SHP77 treated with DMSO at 0.1 percent for 48 hours (cell line): ENCODE measurements around the gene ZSCAN5B.
"Not testable (repeated sequence)": the region's sequence is repeated elsewhere in the genome, so short reads cannot be mapped to it uniquely, and the experiment has no call there.

Source experiments
- DNase-seq: peaks from one replicate; lab custom pipeline; 2025; lab: John Stamatoyannopoulos, UW

The ZSCAN5B gene, protein sequence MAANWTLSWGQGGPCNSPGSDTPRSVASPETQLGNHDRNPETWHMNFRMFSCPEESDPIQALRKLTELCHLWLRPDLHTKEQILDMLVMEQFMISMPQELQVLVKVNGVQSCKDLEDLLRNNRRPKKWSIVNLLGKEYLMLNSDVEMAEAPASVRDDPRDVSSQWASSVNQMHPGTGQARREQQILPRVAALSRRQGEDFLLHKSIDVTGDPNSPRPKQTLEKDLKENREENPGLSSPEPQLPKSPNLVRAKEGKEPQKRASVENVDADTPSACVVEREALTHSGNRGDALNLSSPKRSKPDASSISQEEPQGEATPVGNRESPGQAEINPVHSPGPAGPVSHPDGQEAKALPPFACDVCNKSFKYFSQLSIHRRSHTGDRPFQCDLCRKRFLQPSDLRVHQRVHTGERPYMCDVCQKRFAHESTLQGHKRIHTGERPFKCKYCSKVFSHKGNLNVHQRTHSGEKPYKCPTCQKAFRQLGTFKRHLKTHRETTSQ

GRCh38 chr19:56197646-56198045 is at the start of gene ZSCAN5B:
ZSCAN5B (minus strand) TSS chr19:56197783; CDS start chr19:56193052, 4,731 bp downstream.
- not testable (repeated sequence) for DNase-seq

DNA sequence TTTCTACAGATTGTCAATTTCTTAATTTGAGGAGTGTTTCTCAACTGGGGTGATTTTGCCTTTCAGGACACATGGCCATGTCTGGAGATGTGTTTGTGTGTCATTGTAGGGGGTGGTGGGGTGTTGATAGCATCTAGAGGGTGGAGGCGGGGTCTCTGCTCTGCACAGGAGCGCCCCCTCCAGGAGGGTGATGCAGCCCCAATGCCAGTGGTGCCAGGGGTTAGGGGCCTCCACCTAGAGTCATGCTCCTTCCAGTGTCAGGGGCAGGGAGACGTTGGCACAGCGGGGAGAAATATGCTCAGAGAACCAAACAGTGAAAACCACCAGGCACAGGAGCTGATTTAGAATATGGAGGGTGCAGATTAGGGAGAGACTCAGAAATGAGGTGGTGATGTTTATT is 48.2 kb upstream of the ZSCAN5B start:
- DNase-seq = not testable (repeated sequence)

DNA sequence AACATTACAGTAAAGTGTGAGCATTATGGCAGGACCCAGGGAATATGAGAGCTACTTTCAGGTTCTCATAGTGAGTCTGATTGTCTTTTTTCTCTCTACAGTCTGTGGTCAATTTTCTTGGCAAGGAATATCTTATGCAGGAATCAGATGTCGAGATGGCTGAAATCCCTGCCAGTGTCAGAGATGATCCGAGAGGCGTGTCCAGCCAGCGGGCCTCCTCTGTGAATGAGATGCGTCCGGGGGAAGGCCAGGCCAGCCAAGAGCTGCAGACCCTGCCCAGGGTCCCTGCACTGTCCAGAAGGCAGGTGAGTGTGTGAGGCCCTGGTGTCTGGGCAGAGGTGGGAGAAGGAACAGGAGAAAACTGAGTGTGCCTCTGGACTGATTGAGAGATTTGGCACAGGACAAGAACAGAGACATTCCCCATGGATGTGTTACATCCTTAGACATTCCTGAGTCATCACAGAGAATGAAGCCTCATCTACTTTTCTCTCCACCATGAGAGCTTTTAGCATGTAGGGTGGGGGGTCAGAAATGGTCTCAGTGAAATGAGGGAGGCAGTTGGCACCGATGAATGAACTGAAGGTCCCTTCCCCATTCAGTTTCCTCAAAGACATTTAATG is 47.6 kb upstream of the ZSCAN5B start:
- DNase-seq = no peak

DNA sequence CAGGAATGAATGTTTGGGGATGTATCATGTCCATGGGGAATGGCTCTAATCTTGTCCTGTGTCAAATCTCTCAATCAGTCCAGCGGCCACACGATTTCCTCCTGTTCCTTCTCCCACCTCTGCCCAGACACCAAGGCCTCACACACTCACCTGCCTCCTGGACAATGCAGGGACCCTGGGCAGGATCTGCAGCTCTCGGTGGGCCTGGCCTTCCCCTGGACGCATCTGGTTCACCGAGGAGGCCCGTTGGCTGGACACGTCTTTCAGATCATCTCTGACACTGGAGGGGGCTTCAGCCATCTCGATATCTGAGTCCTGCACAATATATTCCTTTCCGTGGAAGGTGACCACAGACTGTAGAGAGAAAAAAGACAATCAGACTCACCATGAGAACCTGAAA is 25.9 kb upstream of the ZSCAN5B start:
- DNase-seq = no peak

GRCh38 chr19:56222901-56223300 is 25.3 kb upstream of the ZSCAN5B start:
- no peak for DNase-seq

DNA sequence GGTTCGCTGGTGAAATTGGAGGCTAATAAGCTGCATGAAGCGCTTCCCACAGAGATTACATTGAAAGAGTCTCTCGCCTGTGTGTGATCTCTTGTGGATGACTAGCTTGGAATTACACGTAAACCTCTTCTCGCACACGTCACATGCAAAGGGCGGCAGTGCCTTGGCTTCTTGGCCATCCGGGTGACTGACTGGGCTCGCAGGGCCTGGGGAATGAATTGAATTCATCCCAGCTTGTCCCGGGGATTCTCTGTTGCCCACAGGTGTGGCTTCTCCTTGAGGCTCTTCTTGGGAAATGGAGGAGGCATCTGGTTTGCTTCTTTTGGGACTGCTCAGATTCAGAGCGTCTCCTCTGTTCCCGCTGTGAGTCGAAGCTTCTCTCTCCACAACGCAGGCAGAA is 24.3 kb upstream of the ZSCAN5B start:
- DNase-seq = no peak

- DNase-seq = not testable (repeated sequence)
Observed at GRCh38 chr19:56221442-56221841, 23.9 kb upstream of the ZSCAN5B start.

DNA sequence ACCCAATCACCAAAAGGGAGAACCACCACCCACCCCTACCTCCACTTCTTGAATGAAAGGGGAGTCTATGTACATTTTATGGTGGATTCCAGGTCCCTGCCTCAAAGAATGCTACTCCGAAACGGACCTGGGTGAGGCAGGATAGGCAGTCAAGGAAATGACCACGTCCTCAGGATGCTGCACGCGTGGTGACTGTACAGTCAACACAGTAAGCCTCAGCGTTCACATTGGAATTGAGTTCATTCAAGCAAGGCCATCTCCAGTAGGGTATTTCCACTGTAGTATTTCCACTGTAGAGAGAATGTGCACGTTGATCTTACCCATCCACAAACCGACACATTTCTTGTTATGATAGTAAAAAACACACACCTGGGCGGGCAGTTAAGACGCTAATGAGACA is 21.4 kb upstream of the ZSCAN5B start:
- no peak for DNase-seq

GRCh38 chr19:56217039-56217949 is 19.7 kb upstream of the ZSCAN5B start:
- DNase-seq = no peak

DNA sequence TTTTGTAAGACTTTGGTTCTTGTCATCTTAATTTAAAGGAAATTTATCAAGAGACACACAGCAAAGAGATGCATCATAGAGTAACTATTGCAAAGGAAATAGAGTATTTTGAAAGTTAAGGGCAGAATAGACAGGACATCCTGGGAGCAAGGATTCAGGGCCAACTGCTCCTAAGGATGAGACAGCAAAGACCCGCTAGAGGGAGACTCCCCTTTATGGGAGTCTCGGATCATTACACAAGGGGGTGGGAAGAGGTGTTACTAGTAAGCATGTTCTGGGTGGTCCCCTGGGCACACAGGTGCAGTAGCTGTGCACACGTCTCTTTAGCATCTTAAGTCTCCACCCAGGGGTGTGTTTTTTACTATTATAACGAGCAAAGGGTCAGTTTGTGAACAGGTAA is 14.1 kb upstream of the ZSCAN5B start:
- no peak for DNase-seq

DNA sequence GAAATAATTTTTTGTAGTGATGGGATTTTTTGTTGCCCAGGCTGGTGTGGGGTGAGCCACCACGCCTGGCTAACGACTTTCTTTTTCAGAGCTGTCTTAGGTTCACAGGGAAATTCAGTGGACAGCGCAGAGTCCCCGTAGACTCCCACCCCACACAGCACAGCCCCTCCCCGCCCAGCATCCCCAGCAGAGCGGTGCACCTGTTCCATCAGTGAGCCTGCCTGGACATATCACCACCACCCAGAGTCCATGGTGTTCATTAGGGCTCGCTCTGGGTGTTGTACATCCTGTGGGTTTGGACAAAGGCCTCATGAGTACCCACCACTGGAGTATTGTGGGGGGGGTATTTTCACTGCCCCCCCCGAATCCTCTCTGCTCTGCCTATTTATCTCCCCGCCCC is 12.5 kb upstream of the ZSCAN5B start:
- DNase-seq = not testable (repeated sequence)

DNA sequence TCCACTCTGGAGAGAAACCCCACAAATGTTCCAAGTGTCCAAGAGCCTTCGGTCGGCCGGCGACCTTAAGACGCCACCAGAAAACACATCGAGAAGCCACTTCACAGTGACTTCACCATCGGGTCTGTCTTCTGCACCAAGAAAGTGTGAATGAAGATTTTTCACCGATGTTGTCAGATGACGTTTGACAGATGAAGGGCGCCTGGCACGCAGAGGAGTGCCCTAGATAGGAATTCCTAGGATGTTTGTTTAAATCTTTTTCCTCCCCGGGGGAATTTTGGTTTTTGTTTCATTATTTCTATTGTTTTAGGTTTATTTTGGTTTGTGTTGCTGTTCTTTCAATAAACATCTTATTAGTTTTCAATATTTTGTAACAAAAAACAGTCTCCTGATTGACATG is 11.5 kb upstream of the ZSCAN5B start:
- no peak for DNase-seq

GRCh38 chr19:56207581-56207980 is 10.0 kb upstream of the ZSCAN5B start:
- DNase-seq = not testable (repeated sequence)

- no peak for DNase-seq
Observed at GRCh38 chr19:56201973-56202372, 4.4 kb upstream of the ZSCAN5B start, which contains the start of gene ZSCAN5C. ZSCAN5C (plus strand) TSS chr19:56202273; CDS start chr19:56205914, 3,641 bp downstream.

DNA sequence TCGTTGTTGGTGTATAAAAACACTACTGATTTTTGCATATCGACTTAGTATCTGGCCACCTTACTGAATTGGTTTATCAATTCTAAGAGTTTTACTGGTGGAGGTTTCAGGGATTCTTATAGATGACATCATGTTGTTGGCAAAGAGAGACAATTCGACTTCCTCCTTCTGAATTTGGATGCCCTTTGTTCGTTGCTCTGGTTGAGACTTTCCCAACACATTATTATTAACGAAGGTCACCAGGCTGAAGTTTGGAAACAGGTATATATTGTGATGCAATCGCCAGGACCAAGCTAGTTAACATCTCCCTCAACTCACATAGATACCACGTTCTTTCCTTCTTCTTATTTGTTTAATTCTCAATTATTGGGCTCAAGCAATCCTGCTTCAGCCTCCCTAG is 2.1 kb upstream of the ZSCAN5B start:
- no peak for DNase-seq

GRCh38 chr19:56193981-56194640 is 3.5 kb downstream of the ZSCAN5B start:
- no peak for DNase-seq

- DNase-seq = no peak
Observed at GRCh38 chr19:56191711-56192110, 5.9 kb downstream of the ZSCAN5B start.

DNA sequence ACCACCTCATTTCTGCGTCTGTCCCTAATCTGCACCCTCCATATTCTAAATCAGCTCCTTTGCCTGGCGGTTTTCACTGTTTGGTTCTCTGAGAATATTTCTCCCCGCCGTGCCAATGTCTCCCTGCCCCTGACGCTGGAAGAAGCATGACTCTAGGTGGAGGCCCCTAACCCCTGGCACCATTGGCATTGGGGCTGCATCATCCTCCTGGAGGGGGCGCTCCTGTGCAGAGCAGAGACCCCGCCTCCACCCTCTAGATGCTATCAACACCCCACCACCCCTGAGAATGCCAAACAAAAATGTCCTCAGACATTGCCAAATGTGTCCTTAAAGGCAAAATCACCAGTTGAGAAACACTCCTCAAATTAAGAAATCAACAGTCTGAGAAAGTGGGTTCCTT is 6.5 kb downstream of the ZSCAN5B start:
- no peak for DNase-seq

- no peak for DNase-seq
Observed at GRCh38 chr19:56189785-56190184, 7.8 kb downstream of the ZSCAN5B start.

- DNase-seq = no peak
Observed at GRCh38 chr19:56177564-56178243, 19.9 kb downstream of the ZSCAN5B start.

- no peak for DNase-seq
Observed at GRCh38 chr19:56176881-56177280, 20.7 kb downstream of the ZSCAN5B start.
